HCT116 (cell line): Measurements from ENCODE around the gene CACNA1E.

ENCODE experiments used
- ATF3 ChIP-seq: IDR thresholded peaks from 2 replicates; pipeline ENCODE4 v1.6.1; 2012
- EZH2 ChIP-seq: fragments of 200-600 bp; sonication (generic); IDR thresholded peaks from 2 replicates; pipeline ENCODE4 v1.6.1; 2017; ENCODE audit warnings: antibody characterized with exemption, mixed run types
- EZH2phosphoT487 ChIP-seq: fragments of 200-600 bp; IDR thresholded peaks from 2 replicates; pipeline ENCODE4 v1.6.1; 2018; ENCODE audit warnings: antibody characterized with exemption, borderline replicate concordance
- POLR2A ChIP-seq: IDR thresholded peaks from 2 replicates; pipeline ENCODE4 v1.7.0; 2011; ENCODE audit warnings: borderline replicate concordance; ENCODE audit not compliant: insufficient read depth, insufficient read length; ENCODE audit errors: extremely low read depth
- SRF ChIP-seq: IDR thresholded peaks from 2 replicates; pipeline ENCODE4 v1.6.1; 2012; ENCODE audit warnings: low read depth
- YY1 ChIP-seq: IDR thresholded peaks from 2 replicates; pipeline ENCODE4 v1.6.1; 2011; ENCODE audit warnings: low read length, low read depth, moderate library complexity, mild to moderate bottlenecking; ENCODE audit not compliant: insufficient replicate concordance; ENCODE audit errors: extremely low read depth

- TF ChIP-seq ATF3 (no peak), EZH2phosphoT487 (no peak), EZH2 (no peak), POLR2A (no peak), SRF (no peak), YY1 (no peak)
Measured at GRCh38 chr1:181754103-181754502, 270.8 kb downstream of the CACNA1E start.
